HG03571 (cell line): ENCODE results near the gene MFAP3.

Experiments used
- ATAC-seq: cut with Tn5 transposase; IDR thresholded peaks from one replicate; pipeline ENCODE4 v1.9.1; 2021; ENCODE audit not compliant: unreplicated experiment

The MFAP3 gene

DNA sequence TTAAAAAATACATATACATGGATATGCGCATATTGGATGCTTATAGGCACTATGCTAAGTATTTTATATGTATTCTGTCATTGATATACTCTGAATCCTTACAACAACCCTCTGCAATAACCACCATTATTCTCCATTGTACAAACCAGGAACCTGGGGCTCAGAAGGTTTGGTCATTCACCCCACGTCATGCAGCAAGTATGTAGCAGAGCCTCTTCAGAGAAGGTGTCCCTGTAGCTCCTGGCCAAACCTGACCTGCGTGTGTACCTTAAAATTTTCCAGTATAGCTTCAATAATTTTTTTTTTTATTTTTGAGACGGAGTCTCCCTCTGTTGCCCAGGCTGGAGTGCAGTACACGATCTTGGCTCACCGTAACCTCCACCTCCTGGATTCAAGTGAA is 51.9 kb downstream of the MFAP3 start:
- ATAC-seq = no peak

DNA sequence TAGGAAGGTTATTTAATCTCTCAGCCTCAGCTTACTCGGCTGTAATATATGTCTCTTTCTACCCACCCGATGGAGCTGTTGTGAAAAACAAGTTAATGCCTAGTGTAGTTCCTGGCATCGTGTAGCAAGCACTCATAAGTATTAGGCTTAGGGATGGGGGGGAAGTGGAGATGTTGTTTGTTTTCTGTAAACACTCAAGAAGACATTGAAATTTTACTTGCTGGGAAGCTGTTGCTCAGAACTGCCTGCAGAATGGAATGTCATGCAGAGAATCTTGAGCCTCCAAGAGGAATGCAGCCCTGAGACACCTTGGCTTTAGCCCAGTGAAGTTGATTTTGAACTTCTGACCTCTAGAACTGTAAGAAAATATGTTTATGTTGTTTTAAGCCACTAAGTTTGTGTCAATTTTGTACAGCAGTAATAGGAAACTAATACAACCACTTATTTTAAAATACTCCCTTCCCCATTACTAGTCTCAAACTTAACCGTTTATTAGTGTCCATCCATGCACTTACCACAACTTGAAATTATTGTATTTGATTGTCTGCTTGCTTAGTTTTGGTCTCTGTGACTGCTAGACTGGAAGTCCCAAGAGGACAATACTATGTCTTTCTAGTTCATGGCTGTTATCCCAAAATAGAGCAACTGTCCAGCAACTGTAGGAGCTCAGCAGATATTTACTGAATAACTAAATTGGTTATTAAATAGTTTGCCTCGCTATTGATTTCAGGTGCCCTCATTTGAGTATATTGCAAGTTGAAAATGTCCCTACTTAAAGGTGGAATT is 53.8 kb downstream of the MFAP3 start:
- no peak for ATAC-seq

DNA sequence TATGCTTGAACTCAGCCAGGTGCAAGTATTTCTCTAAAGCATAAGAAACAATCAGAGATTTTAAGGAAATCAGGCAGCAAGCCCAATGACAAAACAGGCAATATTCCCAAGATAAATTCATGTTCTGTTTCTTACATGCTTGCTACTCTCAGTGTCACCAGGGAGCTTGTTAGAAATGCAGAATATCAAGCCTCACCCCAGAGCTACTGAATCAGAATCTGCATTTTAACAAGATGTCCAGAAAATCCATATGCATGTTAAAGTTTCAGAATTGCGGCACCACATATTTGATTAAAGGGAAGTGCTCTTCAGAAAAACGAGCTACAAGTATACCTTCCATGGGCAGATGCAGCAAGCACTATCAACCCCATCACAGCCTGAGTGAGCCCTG is 54.4 kb downstream of the MFAP3 start:
- no peak for ATAC-seq

DNA sequence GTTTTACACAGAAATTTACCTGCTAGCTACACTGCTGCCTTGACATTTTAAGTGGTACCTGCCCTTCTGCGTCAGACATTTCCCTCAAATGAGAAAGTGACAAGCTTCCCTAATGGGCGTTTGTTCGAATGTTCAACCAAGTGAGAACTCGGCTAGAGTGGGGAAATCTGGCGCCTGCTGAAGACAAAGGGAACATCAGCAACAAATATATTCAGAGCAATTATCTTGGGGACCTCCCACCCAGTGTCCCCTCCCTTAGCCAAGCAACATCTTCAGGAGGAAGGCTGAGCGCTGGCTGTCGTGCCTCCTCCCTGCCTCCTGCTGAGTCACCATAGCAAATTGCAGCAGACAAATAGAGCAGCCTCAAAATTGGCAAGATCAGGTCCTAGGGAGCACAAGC is 57.1 kb downstream of the MFAP3 start:
- no peak for ATAC-seq

DNA sequence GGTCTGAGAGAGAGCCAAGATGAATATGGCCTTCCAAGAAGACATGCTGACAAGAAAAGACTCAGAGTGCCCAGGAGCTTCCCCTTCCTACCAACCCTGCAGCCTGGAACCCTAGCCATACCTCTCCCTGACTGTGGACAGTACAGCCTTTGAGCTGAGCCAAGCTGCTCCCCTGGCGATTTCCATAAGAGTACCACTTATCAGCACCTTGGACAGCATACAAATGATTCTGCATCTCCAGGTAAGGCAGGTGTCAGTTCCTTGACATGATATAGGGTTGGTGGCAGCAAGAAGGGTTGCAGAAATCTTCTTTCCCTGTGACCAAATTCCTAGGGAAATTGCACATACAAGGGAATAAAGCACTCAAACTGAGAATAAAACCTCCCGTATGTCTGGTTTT is 58.3 kb downstream of the MFAP3 start:
- ATAC-seq = no peak

DNA sequence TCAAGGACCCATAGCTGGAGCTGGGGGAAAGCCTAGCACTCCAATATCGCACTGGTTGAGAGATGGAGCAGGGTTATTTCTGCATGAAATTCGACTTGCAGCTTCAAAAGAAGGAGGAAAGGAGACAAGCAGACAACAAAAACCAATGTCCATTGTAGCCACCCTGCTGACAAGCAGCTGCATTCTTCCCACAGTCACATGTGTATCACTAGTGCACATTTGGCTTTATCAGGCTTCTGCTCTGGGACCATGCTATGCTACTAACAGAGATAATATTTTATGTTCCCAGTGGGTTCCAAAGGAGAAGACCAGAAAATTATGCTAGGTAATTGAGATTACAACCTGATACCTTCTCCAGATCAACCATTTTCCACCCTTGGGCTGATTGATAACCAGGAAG is 59.7 kb downstream of the MFAP3 start:
- no peak for ATAC-seq

DNA sequence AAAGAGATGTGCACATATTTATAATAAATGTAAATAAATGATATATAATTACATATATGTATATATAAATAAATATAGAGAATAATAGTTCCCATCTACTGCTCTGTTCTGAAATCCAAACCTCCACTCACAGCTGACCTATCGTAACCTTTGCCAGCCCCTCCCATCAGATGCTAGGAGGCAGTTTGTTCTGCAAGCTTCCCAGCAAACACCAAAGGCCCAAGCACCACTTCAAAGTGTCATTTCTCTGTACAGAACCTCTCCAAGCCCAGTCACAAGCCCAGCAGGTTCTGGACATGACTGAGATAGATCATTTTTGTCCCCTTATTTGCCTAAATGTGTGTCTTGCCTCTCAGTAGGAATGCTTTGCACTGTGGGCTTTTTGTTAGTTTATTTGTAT is 62.4 kb downstream of the MFAP3 start:
- ATAC-seq = no peak

DNA sequence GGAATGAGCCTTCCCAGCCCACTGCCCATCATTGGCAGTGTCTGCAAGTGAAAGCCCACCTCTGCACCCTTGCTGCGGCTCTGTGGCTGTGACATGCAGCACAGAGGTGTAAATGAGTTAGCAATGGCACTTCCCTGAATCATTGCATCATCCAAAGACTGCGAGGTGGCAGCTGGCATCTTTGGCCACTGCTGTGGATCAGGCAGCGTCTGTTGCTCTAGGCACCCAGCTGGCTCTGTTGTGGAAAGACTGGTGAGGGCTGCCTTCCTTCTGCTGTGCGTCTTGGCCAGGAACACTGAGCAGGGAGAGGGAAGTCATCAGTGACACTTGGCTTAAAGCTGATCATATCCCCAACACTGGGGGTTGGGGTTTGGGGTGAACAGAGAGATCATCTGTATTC is 64.5 kb downstream of the MFAP3 start:
- no peak for ATAC-seq
